SH-SY5Y (cell line): ENCODE measurements around the gene PDE4D.

Source experiments
- GATA2 ChIP-seq: IDR thresholded peaks from 2 replicates; pipeline ENCODE4 v1.6.1; 2011; ENCODE audit warnings: mild to moderate bottlenecking, low read depth, low read length
- GATA3 ChIP-seq: IDR thresholded peaks from 2 replicates; pipeline ENCODE4 v1.6.1; 2011; ENCODE audit warnings: low read depth, mild to moderate bottlenecking, low read length, moderate library complexity

DNA sequence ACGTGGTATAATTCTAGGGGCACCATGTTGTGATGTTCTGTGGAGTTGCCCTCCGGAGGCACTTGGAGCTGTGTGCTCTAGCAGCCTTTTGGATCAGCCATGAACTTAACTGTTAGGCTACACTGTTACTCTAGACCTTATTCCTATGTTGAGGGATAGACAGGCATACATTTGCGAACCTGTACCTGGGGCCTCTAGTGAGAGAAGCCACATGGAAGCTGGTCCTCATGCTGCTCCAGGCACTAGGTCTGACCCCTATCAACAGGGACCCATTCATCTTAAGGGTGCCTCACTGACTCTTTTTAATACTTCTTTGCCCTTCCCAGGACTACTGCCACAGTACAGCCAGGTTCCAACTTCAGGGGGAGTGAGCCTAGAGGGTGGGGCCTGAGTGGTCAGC lies 715.9 kb downstream of the PDE4D start:
- TF ChIP-seq GATA2 (no peak), GATA3 (no peak)
